KOPT-K1 (cell line): ENCODE results near the gene TINCR.

Experiments used
- H3K27ac ChIP-seq: fragments of 200-600 bp; sonication (generic); 2 replicates; pipeline ENCODE4 v1.5.1; 2016; ENCODE audit warnings: antibody characterized with exemption, mild to moderate bottlenecking, low read depth, low read length; ENCODE audit not compliant: poor library complexity, severe bottlenecking
- H3K36me3 ChIP-seq: fragments of 200-600 bp; sonication (generic); 2 replicates; pipeline ENCODE4 v1.5.1; 2017; ENCODE audit warnings: antibody characterized with exemption, mild to moderate bottlenecking, low read length, moderate library complexity; ENCODE audit not compliant: insufficient read depth
- H3K9me3 ChIP-seq: fragments of 200-600 bp; sonication (generic); 2 replicates; pipeline ENCODE4 v1.5.1; 2017; ENCODE audit warnings: antibody characterized with exemption, low read length, mild to moderate bottlenecking; ENCODE audit not compliant: insufficient read depth, poor library complexity, severe bottlenecking

Gene TINCR

GRCh38 chr19:5522106-5522505 lies 45.6 kb downstream of the TINCR start:
- no peaks in the 10 kb centered on the region for H3K9me3 ChIP-seq
- no peaks in the 10 kb centered on the region for H3K36me3 ChIP-seq
- H3K27ac ChIP-seq, result no peak overlapping the region

DNA sequence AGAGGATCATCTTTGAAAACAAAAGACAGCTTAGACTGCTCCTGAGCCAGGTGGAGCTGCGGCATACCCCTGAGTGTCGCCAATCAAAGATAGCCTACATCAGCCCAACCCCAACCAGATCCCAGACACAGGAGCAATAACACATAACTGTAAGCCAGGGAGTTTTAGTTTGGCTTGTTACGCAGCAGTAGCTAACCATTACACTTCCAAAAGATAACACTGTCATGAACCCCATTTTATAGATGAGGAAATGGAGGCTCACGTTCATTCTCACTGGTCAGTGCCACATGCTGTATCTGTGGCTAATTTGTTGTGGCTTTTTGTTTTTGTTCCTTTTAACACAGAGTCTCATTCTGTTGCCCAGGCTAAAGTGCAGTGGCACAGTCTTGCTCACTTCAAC lies 47.3 kb downstream of the TINCR start:
- Histone ChIP-seq H3K9me3 (peaks cover 11% of the 10 kb centered on the region), H3K36me3 (no peaks in the 10 kb centered on the region), H3K27ac (no peak overlapping the region)

GRCh38 chr19:5519076-5519475 lies 48.7 kb downstream of the TINCR start:
- Histone ChIP-seq H3K36me3 (no peaks in the 10 kb centered on the region), H3K27ac (no peak overlapping the region), H3K9me3 (peaks cover 13% of the 10 kb centered on the region)

GRCh38 chr19:5515737-5516136 lies 52.0 kb downstream of the TINCR start:
- Histone ChIP-seq H3K27ac (no peak overlapping the region), H3K36me3 (no peaks in the 10 kb centered on the region), H3K9me3 (peaks cover 13% of the 10 kb centered on the region)

GRCh38 chr19:5514001-5514400 lies 53.8 kb downstream of the TINCR start:
- Histone ChIP-seq H3K36me3 (no peaks in the 10 kb centered on the region), H3K9me3 (peaks cover 13% of the 10 kb centered on the region), H3K27ac (no peak overlapping the region)

DNA sequence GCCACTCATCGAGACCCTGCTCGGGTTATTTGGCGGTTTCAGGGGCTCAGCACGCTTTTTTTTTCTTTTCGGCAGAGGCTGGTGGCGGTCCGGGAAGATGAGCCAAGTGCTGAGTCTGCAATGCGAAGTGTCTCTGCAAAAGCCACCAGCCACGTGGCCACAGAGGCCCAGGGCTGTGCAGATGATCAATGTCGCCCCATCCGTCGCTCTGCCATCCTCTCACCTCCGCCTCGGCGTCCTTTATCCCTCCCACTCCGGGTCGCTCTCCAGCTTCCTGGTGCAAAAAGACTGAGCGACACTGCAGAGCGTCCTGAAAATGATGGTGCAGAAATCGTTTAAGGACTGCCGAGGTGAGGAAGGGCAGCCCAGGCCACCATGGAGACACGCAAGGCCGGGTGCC lies 55.0 kb downstream of the TINCR start:
- Histone ChIP-seq H3K27ac (no peak overlapping the region), H3K9me3 (peaks cover 13% of the 10 kb centered on the region), H3K36me3 (no peaks in the 10 kb centered on the region)
